ENCODE measurements around the gene NSDHL. TPM values are rescaled to one million over a fixed set of nuclear protein-coding genes. Genes with fewer than 3 reads are reported as not detected.

The NSDHL gene
- total and polyA plus RNA-seq, 2 experiments from 2014 or later = 46.2 to 62.9 TPM

- H3K27ac ChIP-seq = no peak overlapping the region
- no peak overlapping the region for H3K4me2 ChIP-seq
- H3K4me1 ChIP-seq (ENCODE audit: insufficient read depth) = no peaks in the 10 kb centered on the region
- H4K20me1 ChIP-seq (ENCODE audit: insufficient read depth, poor library complexity, severe bottlenecking) = no peaks in the 10 kb centered on the region
- 61% methylated on average over 3 of the region's 3 CpGs for WGBS (ENCODE audit: low lambda C conversion rate, missing lambda C conversion rate)
- H3K4me3 ChIP-seq = no peak overlapping the region
- no peak overlapping the region for H2AFZ ChIP-seq
- no peaks in the 10 kb centered on the region for H3K9me2 ChIP-seq (replicated peaks; ENCODE audit: insufficient read depth)
- H3K79me2 ChIP-seq = no peaks in the 10 kb centered on the region
- no peaks in the 10 kb centered on the region for H3K27me3 ChIP-seq
- TF ChIP-seq EZH2phosphoT487 (IDR thresholded peaks at IDR 0.05; ENCODE audit: low read depth, severe bottlenecking, unreplicated experiment) (no peak), CTCF (IDR thresholded peaks at IDR 0.05; ENCODE audit: poor library complexity) (no peak), EZH2 (IDR thresholded peaks at IDR 0.05; ENCODE audit: borderline replicate concordance) (no peak)
- no peaks in the 10 kb centered on the region for H3K9me3 ChIP-seq (ENCODE audit: low read depth)
- no peak for DNase-seq (ENCODE audit: low spot score)
- H3K36me3 ChIP-seq (replicated peaks; ENCODE audit: insufficient read depth, low read depth) = no peaks in the 10 kb centered on the region
Measured at GRCh38 chrX:152886716-152887115, 55.9 kb downstream of the NSDHL start.

GRCh38 chrX:152892499-152892898 is 61.6 kb downstream of the NSDHL start:
- no peaks in the 10 kb centered on the region for H3K36me3 ChIP-seq (replicated peaks; ENCODE audit: insufficient read depth, low read depth)
- 65% methylated on average over 4 of the region's 4 CpGs for WGBS (ENCODE audit: low lambda C conversion rate, missing lambda C conversion rate)
- no peaks in the 10 kb centered on the region for H3K9me2 ChIP-seq (replicated peaks; ENCODE audit: insufficient read depth)
- TF ChIP-seq EZH2phosphoT487 (IDR thresholded peaks at IDR 0.05; ENCODE audit: low read depth, severe bottlenecking, unreplicated experiment) (no peak), EZH2 (IDR thresholded peaks at IDR 0.05; ENCODE audit: borderline replicate concordance) (no peak), CTCF (IDR thresholded peaks at IDR 0.05; ENCODE audit: poor library complexity) (no peak)
- no peak overlapping the region for H3K27ac ChIP-seq
- H2AFZ ChIP-seq = no peak overlapping the region
- no peak overlapping the region for H3K4me2 ChIP-seq
- no peak overlapping the region for H3K4me3 ChIP-seq
- no peak for DNase-seq (ENCODE audit: low spot score)
- H4K20me1 ChIP-seq (ENCODE audit: insufficient read depth, poor library complexity, severe bottlenecking) = no peaks in the 10 kb centered on the region
- no peaks in the 10 kb centered on the region for H3K9me3 ChIP-seq (ENCODE audit: low read depth)
- no peaks in the 10 kb centered on the region for H3K79me2 ChIP-seq
- no peaks in the 10 kb centered on the region for H3K27me3 ChIP-seq
- H3K4me1 ChIP-seq (ENCODE audit: insufficient read depth) = no peaks in the 10 kb centered on the region

GRCh38 chrX:152892999-152893891 is 62.4 kb downstream of the NSDHL start:
- TF ChIP-seq EZH2phosphoT487 (IDR thresholded peaks at IDR 0.05; ENCODE audit: low read depth, severe bottlenecking, unreplicated experiment) (no peak), CTCF (IDR thresholded peaks at IDR 0.05; ENCODE audit: poor library complexity) (no peak), EZH2 (IDR thresholded peaks at IDR 0.05; ENCODE audit: borderline replicate concordance) (no peak)
- Histone ChIP-seq H3K9me2 (replicated peaks; ENCODE audit: insufficient read depth) (no peaks in the 10 kb centered on the region), H3K9me3 (ENCODE audit: low read depth) (no peaks in the 10 kb centered on the region), H3K36me3 (replicated peaks; ENCODE audit: insufficient read depth, low read depth) (no peaks in the 10 kb centered on the region), H3K4me3 (no peak overlapping the region), H4K20me1 (ENCODE audit: insufficient read depth, poor library complexity, severe bottlenecking) (no peaks in the 10 kb centered on the region), H3K27ac (no peak overlapping the region), H3K4me1 (ENCODE audit: insufficient read depth) (no peaks in the 10 kb centered on the region), H2AFZ (no peak overlapping the region), H3K27me3 (no peaks in the 10 kb centered on the region), H3K79me2 (no peaks in the 10 kb centered on the region), H3K4me2 (no peak overlapping the region)
- DNase-seq (ENCODE audit: low spot score) = no peak
- WGBS (ENCODE audit: low lambda C conversion rate, missing lambda C conversion rate) = 69% methylated on average over 22 of the region's 22 CpGs

All from hepatocyte (in vitro differentiated cells).